SJSA1 (cell line): ENCODE data around the gene INHBB. TPM values are rescaled to one million over a fixed set of nuclear protein-coding genes. Genes with fewer than 3 reads are reported as not detected.

ENCODE experiments used
- DNase-seq, 2 experiments: peaks; one replicate each; pipeline ENCODE4 v3.0.0-alpha.2; 2015 to 2020; ENCODE audit warnings: low spot score in 2 of 2, low read depth in 1 of 2
- H3K27ac ChIP-seq: fragments of 250-450 bp; sonication (Bioruptor Pico); 2 replicates; pipeline ENCODE4 v1.5.1; 2020; ENCODE audit warnings: mild to moderate bottlenecking, moderate library complexity
- H3K27me3 ChIP-seq: fragments of 250-450 bp; sonication (Bioruptor Pico); replicated peaks from 2 replicates; pipeline ENCODE4 v1.5.1; 2020; ENCODE audit warnings: mild to moderate bottlenecking, moderate library complexity
- H3K36me3 ChIP-seq: fragments of 250-450 bp; sonication (Bioruptor Pico); 2 replicates; pipeline ENCODE4 v1.5.1; 2020; ENCODE audit warnings: mild to moderate bottlenecking
- H3K4me1 ChIP-seq: fragments of 250-450 bp; sonication (Bioruptor Pico); replicated peaks from 2 replicates; pipeline ENCODE4 v1.6.1; 2021; ENCODE audit warnings: mild to moderate bottlenecking
- H3K4me3 ChIP-seq: fragments of 250-450 bp; sonication (Bioruptor Pico); 2 replicates; pipeline ENCODE4 v1.5.1; 2020; ENCODE audit warnings: mild to moderate bottlenecking
- H3K9me3 ChIP-seq: fragments of 250-450 bp; sonication (Bioruptor Pico); replicated peaks from 2 replicates; pipeline ENCODE4 v1.5.1; 2020; ENCODE audit warnings: mild to moderate bottlenecking
- total RNA-seq: library from RNA; depleted of rRNA; stranded (reverse); fragments of >200 nt; shearing (Covaris generic); gene quantifications from 2 replicates; pipeline ENCODE4 v1.2.3, GENCODE V29; 2014

The INHBB gene
- total RNA-seq, 1 experiment from 2014 or later = 0.16 TPM

DNA sequence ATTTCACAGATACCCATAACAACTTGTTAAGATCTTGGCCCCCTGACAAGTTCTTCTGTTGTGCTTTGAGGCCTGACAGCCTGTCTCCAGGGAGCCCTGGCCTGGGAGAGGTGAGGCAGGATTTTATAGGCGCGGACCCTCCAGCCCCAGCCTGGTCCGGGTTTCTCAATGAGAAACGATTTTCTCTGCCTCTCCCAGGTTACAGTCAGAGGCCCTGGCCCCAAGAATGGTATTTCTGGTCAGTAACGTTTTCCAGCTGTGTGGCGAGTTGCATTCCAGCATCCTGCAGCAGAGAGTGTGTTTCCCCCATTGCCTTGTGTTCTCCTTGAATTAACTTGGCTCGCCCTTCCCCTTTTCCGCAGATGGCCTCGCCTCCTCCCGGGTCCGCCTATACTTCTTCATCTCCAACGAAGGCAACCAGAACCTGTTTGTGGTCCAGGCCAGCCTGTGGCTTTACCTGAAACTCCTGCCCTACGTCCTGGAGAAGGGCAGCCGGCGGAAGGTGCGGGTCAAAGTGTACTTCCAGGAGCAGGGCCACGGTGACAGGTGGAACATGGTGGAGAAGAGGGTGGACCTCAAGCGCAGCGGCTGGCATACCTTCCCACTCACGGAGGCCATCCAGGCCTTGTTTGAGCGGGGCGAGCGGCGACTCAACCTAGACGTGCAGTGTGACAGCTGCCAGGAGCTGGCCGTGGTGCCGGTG is 3.0 kb downstream of the INHBB start:
- no peaks in the 10 kb centered on the region for H3K36me3 ChIP-seq
- H3K4me3 ChIP-seq = no peak overlapping the region
- peaks cover 37% of the 10 kb centered on the region for H3K27me3 ChIP-seq
- H3K9me3 ChIP-seq = peaks cover 6% of the 10 kb centered on the region; the same call in 1 of the 2 replicates
- DNase-seq = no peak
- H3K27ac ChIP-seq = no peak overlapping the region
- H3K4me1 ChIP-seq = peaks cover 31% of the 10 kb centered on the region

GRCh38 chr2:120349440-120349921 is 3.5 kb downstream of the INHBB start:
- DNase-seq = no peak
- no peaks in the 10 kb centered on the region for H3K36me3 ChIP-seq
- no peak overlapping the region for H3K27ac ChIP-seq
- H3K4me1 ChIP-seq = peaks cover 25% of the 10 kb centered on the region
- H3K9me3 ChIP-seq = peaks cover 6% of the 10 kb centered on the region; the same call in 1 of the 2 replicates
- peaks cover 31% of the 10 kb centered on the region for H3K27me3 ChIP-seq
- H3K4me3 ChIP-seq = no peak overlapping the region

DNA sequence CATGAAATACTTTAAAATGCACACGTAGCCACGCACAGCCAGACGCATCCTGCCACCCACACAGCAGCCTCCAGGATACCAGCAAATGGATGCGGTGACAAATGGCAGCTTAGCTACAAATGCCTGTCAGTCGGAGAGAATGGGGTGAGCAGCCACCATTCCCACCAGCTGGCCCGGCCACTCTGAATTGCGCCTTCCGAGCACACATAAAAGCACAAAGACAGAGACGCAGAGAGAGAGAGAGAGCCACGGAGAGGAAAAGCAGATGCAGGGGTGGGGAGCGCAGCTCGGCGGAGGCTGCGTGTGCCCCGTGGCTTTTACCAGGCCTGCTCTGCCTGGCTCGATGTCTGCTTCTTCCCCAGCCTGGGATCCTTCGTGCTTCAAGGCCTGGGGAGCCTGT is 4.1 kb downstream of the INHBB start:
- no peaks in the 10 kb centered on the region for H3K36me3 ChIP-seq
- H3K9me3 ChIP-seq = peaks cover 5% of the 10 kb centered on the region; the same call in 1 of the 2 replicates
- no peak for DNase-seq
- no peak overlapping the region for H3K27ac ChIP-seq
- H3K4me1 ChIP-seq = peaks cover 19% of the 10 kb centered on the region
- H3K4me3 ChIP-seq = no peak overlapping the region
- H3K27me3 ChIP-seq = peaks cover 25% of the 10 kb centered on the region

GRCh38 chr2:120350801-120351320 is 4.9 kb downstream of the INHBB start:
- no peak for DNase-seq
- Histone ChIP-seq H3K27ac (no peak overlapping the region), H3K9me3 (peaks cover 3% of the 10 kb centered on the region; the same call in 1 of the 2 replicates), H3K36me3 (no peaks in the 10 kb centered on the region), H3K4me1 (peaks cover 12% of the 10 kb centered on the region), H3K4me3 (no peak overlapping the region), H3K27me3 (peaks cover 19% of the 10 kb centered on the region)

DNA sequence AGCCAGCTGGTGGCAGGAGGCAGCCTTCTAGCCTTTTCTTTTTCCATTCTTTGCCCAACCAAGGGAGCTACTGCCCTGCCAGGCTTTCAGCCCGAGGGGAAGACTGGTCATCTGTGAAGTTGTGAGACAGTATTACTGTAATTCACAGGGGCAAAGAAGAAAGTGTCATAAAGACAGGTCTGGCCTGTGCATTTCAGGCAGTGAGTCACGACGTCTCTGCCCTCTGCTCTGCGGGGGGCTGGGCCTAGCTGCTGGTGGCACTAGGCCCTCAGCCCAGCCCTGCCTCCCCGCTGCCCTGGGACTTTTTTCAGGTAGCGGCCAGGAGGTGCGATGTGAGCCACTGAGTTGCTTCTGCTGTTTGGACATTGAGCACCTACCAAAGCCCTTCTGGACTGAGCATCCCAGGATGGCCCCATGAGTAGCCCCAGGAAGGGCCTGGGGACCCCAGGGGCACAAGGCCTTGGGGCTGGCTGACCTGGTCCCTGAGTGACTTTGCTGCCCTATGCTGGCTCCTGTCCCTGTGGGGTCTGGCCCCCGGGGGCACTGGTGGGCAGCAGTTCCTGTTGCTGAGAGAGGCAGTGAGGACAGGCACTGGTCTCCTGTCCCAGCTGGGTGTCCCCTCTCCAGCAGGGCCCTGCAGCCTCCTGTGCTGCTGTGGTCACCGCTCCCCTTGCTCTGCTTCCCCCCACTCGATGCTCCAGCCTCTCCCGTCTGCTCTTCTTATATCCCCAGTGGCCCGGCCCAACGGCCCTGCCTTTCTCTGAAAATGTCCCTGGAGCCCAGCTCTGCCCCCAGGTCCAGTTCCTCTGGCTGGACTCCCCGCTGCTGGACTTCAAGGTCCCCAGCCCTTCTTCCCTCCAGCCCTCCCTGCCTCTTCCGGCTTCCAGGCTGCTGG is 7.0 kb downstream of the INHBB start:
- Histone ChIP-seq H3K36me3 (no peaks in the 10 kb centered on the region), H3K27ac (no peak overlapping the region), H3K4me1 (no peaks in the 10 kb centered on the region), H3K9me3 (no peaks in the 10 kb centered on the region), H3K27me3 (no peaks in the 10 kb centered on the region; the same call in 1 of the 2 replicates), H3K4me3 (no peak overlapping the region)
- no peak for DNase-seq

- Histone ChIP-seq H3K4me3 (no peak overlapping the region), H3K36me3 (no peaks in the 10 kb centered on the region), H3K27ac (no peak overlapping the region), H3K27me3 (no peaks in the 10 kb centered on the region; the same call in 1 of the 2 replicates), H3K9me3 (no peaks in the 10 kb centered on the region), H3K4me1 (no peaks in the 10 kb centered on the region)
- DNase-seq = no peak
Measured at GRCh38 chr2:120353591-120353898, 7.6 kb downstream of the INHBB start.

DNA sequence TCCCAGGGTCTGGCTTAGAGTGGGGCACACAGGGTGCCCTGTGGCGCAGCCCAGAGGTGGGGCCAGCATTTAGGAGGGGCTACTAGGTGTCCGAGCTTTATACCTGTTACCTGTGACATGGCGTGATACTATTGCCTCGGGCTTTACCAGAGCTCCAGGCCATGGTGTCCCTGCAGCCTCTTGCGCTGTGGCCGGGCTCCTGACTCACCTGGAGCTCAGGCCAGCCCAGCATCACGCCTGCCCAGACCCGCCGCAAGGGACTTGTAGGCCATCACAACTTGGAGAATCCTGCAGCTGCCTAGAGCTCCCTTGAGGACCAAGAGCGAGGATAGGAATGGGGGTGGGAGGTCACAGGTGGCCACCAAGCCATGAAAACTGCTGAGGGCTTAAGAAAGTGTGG is 8.0 kb downstream of the INHBB start:
- Histone ChIP-seq H3K4me1 (no peaks in the 10 kb centered on the region), H3K9me3 (no peaks in the 10 kb centered on the region), H3K36me3 (no peaks in the 10 kb centered on the region), H3K27me3 (no peaks in the 10 kb centered on the region; the same call in 1 of the 2 replicates), H3K4me3 (no peak overlapping the region), H3K27ac (no peak overlapping the region)
- no peak for DNase-seq

DNA sequence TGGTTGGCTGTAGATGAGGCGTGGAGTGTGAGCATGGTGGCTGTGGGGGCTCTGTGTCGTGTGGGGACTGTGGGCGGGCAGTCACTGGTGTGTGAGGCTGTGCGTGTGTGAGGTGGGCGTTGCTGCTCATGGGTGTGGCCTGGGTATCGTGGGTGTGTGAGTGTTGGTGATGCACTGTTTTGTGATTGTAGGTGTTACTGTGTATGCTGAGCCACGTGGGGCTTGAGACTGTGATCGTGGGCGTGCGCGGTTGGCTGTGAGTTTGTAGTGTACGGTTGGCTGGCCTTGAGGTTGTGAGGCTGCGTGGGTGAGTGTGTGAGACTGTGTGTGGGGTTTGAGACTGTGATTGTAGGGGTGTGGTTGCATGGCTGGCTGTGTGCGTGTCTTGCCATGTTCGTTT is 8.5 kb downstream of the INHBB start:
- no peaks in the 10 kb centered on the region; the same call in 1 of the 2 replicates for H3K27me3 ChIP-seq
- no peaks in the 10 kb centered on the region for H3K4me1 ChIP-seq
- H3K36me3 ChIP-seq = no peaks in the 10 kb centered on the region
- H3K9me3 ChIP-seq = no peaks in the 10 kb centered on the region
- no peak overlapping the region for H3K27ac ChIP-seq
- no peak overlapping the region for H3K4me3 ChIP-seq
- DNase-seq = no peak

GRCh38 chr2:120354935-120355779 is 9.2 kb downstream of the INHBB start:
- Histone ChIP-seq H3K9me3 (no peaks in the 10 kb centered on the region), H3K27me3 (no peaks in the 10 kb centered on the region; the same call in 1 of the 2 replicates), H3K36me3 (no peaks in the 10 kb centered on the region), H3K4me1 (no peaks in the 10 kb centered on the region), H3K4me3 (no peak overlapping the region), H3K27ac (no peak overlapping the region)
- no peak for DNase-seq

- no peaks in the 10 kb centered on the region for H3K9me3 ChIP-seq
Measured at GRCh38 chr2:120355780-120356266, 9.9 kb downstream of the INHBB start.

DNA sequence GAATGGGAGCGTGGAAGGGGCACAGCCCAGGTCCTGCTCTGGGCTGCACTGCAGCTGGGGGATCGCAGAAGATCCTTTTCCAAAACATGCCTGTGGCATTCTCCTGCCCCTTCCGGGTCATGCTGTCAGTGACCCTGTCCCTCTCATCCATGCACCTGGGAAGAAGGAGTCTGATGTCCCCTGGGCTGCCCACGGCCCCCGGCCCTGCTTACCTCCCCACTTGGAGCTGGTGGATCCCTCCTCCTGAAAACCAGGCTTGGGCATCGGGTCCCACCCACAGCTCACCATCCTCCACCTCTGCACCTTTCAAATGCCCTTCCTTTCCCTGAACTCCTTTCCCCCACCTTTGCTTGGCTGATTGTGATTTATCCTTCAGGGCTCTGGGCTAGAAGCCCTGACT is 11.8 kb downstream of the INHBB start:
- no peak overlapping the region for H3K4me3 ChIP-seq
- H3K4me1 ChIP-seq = no peaks in the 10 kb centered on the region; the same call in 1 of the 2 replicates
- no peaks in the 10 kb centered on the region; the same call in 1 of the 2 replicates for H3K27me3 ChIP-seq
- H3K27ac ChIP-seq = no peak overlapping the region
- no peaks in the 10 kb centered on the region for H3K9me3 ChIP-seq
- no peak for DNase-seq
- H3K36me3 ChIP-seq = no peaks in the 10 kb centered on the region

More at GRCh38 chr2:120355780-120356266, 9.9 kb downstream of the INHBB start:
- Histone ChIP-seq H3K36me3 (no peaks in the 10 kb centered on the region), H3K4me3 (no peak overlapping the region), H3K4me1 (no peaks in the 10 kb centered on the region; the same call in 1 of the 2 replicates), H3K27me3 (no peaks in the 10 kb centered on the region; the same call in 1 of the 2 replicates), H3K27ac (no peak overlapping the region)
- no peak for DNase-seq

DNA sequence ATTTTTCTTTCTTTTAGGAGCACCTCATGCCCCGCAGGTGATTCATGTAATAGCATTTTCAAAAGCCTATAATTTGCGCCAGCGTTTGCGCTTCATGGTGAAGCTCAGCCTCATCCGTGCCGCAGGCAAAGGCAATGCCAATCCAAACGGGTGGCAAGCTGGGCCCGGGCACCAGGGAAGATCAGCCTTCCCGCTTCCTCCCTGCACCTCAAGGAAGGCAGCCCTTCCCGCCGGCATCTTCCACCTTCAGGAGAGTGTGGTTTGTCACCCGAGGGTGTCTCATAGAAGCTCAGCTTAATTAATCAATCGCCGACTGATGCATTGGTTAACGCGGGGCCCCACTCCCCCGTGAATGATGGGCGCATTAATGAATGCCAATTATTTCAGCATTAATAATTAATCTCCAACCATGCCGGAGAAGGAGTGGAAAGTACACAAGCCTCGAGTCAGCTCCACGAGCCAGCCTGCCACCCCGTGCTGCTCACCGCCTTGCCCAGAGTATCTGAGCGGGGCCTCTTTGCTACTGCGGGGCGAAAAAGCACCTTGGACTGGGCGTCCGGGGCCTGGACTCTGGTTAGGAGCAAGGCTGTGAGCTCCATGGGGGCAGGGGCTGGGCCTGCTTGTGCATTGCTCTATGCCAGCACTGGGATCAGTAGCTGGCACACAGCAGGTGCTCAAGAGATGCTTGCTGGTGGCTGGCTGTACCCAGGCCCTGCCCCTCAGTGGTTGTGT is 13.0 kb downstream of the INHBB start:
- no peaks in the 10 kb centered on the region for H3K9me3 ChIP-seq
- no peaks in the 10 kb centered on the region; the same call in 1 of the 2 replicates for H3K4me1 ChIP-seq
- H3K36me3 ChIP-seq = no peaks in the 10 kb centered on the region
- H3K27ac ChIP-seq = no peak overlapping the region
- DNase-seq = no peak
- H3K4me3 ChIP-seq = no peak overlapping the region
- no peaks in the 10 kb centered on the region; the same call in 1 of the 2 replicates for H3K27me3 ChIP-seq
